Caco-2 (cell line): Measurements from ENCODE around the gene TBXA2R. TPM values are rescaled to one million over a fixed set of nuclear protein-coding genes. Genes with fewer than 3 reads are reported as not detected.

Experiments
- BruUV-seq: library from RNA; stranded (reverse); fragments of 400-500 nt; replicated peaks from 2 replicates; lab custom pipeline; 2021; lab: Mats Ljungman, UMichigan
- CTCF ChIA-PET: fragments of 300-600 bp; sonication (Branson Sonifier 250); formaldehyde crosslinking; loops from one replicate; lab custom pipeline; 2022; ENCODE audit warnings: antibody characterized with exemption; lab: Charles Lee
- POLR2A ChIA-PET: fragments of 300-600 bp; sonication (Branson Sonifier 250); formaldehyde crosslinking; loops from one replicate; lab custom pipeline; 2022; ENCODE audit warnings: antibody characterized with exemption; lab: Charles Lee
- DNase-seq, 2 experiments: peaks; one replicate each; pipeline versions ENCODE4 v3.0.0 to v3.0.0-alpha.2; 2020 to 2022
- H3K27me3 ChIP-seq: replicated peaks from 2 replicates; pipeline ENCODE4 v1.6.0; 2011; ENCODE audit warnings: low read length; ENCODE audit not compliant: control insufficient read depth, insufficient read depth
- H3K36me3 ChIP-seq: 2 replicates; pipeline ENCODE4 v1.5.1; 2011; ENCODE audit warnings: low read length; ENCODE audit not compliant: control insufficient read depth, insufficient read depth
- H3K4me1 ChIP-seq: fragments of 250-450 bp; sonication (Bioruptor Pico); 2 replicates; pipeline ENCODE4 v1.5.1; 2020; ENCODE audit warnings: mild to moderate bottlenecking
- H3K4me3 ChIP-seq: 2 replicates; pipeline ENCODE4 v1.5.1; 2011; ENCODE audit warnings: low read depth, mild to moderate bottlenecking, control low read depth, low read length
- H3K9me3 ChIP-seq: fragments of 250-450 bp; sonication (Bioruptor Pico); 2 replicates; pipeline ENCODE4 v1.5.1; 2020; ENCODE audit warnings: mild to moderate bottlenecking, moderate library complexity
- H3K27ac Mint-ChIP-seq: one replicate; pipeline ENCODE4 v1.8.0; 2022; ENCODE audit warnings: mixed read lengths; ENCODE audit not compliant: unreplicated experiment
- H3K27me3 Mint-ChIP-seq: one replicate; pipeline ENCODE4 v1.8.0; 2022; ENCODE audit warnings: mixed read lengths; ENCODE audit not compliant: insufficient read depth, unreplicated experiment
- H3K36me3 Mint-ChIP-seq: one replicate; pipeline ENCODE4 v1.8.0; 2022; ENCODE audit warnings: mild to moderate bottlenecking, mixed read lengths; ENCODE audit not compliant: insufficient read depth, unreplicated experiment
- H3K4me1 Mint-ChIP-seq: one replicate; pipeline ENCODE4 v1.8.0; 2022; ENCODE audit warnings: low read depth, mixed read lengths; ENCODE audit not compliant: unreplicated experiment
- H3K4me3 Mint-ChIP-seq: one replicate; pipeline ENCODE4 v1.8.0; 2022; ENCODE audit warnings: mild to moderate bottlenecking, moderate library complexity, mixed read lengths; ENCODE audit not compliant: unreplicated experiment
- H3K9me3 Mint-ChIP-seq: one replicate; pipeline ENCODE4 v1.8.0; 2022; ENCODE audit warnings: mixed read lengths; ENCODE audit not compliant: unreplicated experiment
- intact Hi-C: fragments of 100-400 bp; cut with micrococcal nuclease; formaldehyde crosslinking; loops from one replicate; pipeline ENCODE4 v1.10.0; 2022; ENCODE audit not compliant: unreplicated experiment
- total RNA-seq: library from RNA; stranded (reverse); gene quantifications from 2 replicates; pipeline ENCODE4 v1.2.3, GENCODE V29; 2022
- TF ChIP-seq, protein P1 (sequence below), 2 experiments: fragments of 200-600 bp in 1 of 2; IDR thresholded peaks; 1 replicate in 1 of 2; 2 replicates in 1 of 2; pipeline versions ENCODE4 v1.5.1 to v1.8.0; 2011 to 2022; ENCODE audit warnings: antibody characterized with exemption in 1 of 2, control low read depth in 1 of 2, inconsistent platforms in 1 of 2, low read depth in 1 of 2, low read length in 1 of 2, mild to moderate bottlenecking in 1 of 2, moderate library complexity in 1 of 2; ENCODE audit not compliant: insufficient read depth in 1 of 2, severe bottlenecking in 1 of 2, unreplicated experiment in 1 of 2

Gene TBXA2R
- total RNA-seq, 1 experiment from 2014 or later, result 0.11 TPM

DNA sequence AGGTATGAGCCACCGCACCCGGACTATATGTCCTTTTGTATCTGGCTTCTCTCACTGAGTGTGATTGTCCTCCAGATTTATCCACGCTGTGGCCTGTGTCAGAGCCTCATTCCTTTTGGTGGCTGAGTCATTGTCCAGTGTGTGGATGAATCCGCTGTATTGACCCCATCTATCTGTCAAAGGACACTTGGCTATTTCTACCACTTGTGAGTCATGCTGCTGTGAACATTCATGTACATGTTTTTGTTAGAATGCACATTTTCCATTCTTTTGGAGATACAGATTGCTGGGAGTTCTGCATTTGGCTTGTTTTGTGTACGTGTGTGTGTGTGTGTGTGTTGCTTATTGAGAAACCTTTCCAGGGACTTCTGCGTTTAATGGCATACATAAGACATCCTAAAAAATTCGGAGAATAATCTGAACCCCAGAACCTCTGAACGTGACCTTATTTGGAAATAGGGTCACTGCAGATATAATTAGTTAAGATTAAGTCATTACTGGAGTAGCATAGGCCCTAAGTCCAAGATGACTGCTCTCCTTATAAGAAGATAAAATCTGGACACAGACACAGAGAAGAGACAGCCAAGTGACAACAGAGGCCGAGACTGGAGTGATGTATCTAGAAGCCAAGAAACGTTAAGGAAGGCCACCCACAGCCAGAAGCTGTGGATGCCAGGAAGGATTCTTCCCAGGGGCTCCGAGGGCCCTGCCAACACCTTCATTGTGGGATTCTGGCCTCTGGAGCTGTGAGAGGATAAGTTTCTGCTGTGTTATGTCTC is 26.3 kb downstream of the TBXA2R start:
- no peaks in the 10 kb centered on the region for H3K4me1 ChIP-seq
- no peaks in the 10 kb centered on the region for H3K9me3 Mint-ChIP-seq
- H3K4me1 Mint-ChIP-seq, result no peaks in the 10 kb centered on the region
- H3K4me3 Mint-ChIP-seq, result no peak overlapping the region
- H3K27me3 Mint-ChIP-seq, result peaks cover 3% of the 10 kb centered on the region
- no peak overlapping the region for H3K27ac Mint-ChIP-seq
- BruUV-seq, result no TSS peak
- no peaks in the 10 kb centered on the region for H3K36me3 ChIP-seq
- DNase-seq, result no peak
- intact Hi-C loops, result no loop called here
- H3K36me3 Mint-ChIP-seq, result no peaks in the 10 kb centered on the region
- TF ChIP-seq, protein P1, sequence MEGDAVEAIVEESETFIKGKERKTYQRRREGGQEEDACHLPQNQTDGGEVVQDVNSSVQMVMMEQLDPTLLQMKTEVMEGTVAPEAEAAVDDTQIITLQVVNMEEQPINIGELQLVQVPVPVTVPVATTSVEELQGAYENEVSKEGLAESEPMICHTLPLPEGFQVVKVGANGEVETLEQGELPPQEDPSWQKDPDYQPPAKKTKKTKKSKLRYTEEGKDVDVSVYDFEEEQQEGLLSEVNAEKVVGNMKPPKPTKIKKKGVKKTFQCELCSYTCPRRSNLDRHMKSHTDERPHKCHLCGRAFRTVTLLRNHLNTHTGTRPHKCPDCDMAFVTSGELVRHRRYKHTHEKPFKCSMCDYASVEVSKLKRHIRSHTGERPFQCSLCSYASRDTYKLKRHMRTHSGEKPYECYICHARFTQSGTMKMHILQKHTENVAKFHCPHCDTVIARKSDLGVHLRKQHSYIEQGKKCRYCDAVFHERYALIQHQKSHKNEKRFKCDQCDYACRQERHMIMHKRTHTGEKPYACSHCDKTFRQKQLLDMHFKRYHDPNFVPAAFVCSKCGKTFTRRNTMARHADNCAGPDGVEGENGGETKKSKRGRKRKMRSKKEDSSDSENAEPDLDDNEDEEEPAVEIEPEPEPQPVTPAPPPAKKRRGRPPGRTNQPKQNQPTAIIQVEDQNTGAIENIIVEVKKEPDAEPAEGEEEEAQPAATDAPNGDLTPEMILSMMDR (IDR thresholded peaks at IDR 0.05; ENCODE audit: insufficient read depth in 1 of 2, low read depth in 1 of 2, low read length in 1 of 2, severe bottlenecking in 1 of 2, unreplicated experiment in 1 of 2), result no peak
- no peak overlapping the region for H3K4me3 ChIP-seq
- no peaks in the 10 kb centered on the region for H3K9me3 ChIP-seq
- H3K27me3 ChIP-seq, result no peaks in the 10 kb centered on the region
- ChIA-PET POLR2A (no interaction called here), CTCF (no interaction called here)

DNA sequence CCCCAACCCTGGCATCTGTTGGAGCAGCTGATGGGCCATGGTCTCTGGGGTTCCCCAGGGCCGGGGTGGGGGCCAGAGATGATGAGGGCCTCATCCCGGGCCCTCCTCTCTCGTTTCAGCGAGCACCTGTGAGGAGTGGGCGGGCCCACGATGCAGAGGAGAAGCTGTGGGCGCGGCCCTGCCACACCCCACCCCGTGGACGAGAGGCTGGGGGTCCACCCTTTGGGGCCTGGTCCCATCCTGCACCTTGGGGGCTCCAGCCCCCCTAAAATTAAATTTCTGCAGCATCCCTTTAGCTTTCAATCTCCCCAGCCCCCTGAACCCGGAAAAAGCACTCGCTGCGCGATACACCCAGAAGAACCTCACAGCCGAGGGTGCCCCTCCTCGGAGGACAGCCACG is 28.3 kb downstream of the TBXA2R start:
- Mint-ChIP-seq H3K36me3 (peaks cover 10% of the 10 kb centered on the region), H3K27ac (no peak overlapping the region), H3K9me3 (no peaks in the 10 kb centered on the region), H3K4me3 (peak overlapping the region; percentile 27), H3K27me3 (peaks cover 2% of the 10 kb centered on the region), H3K4me1 (no peaks in the 10 kb centered on the region)
- no peak for DNase-seq
- TF ChIP-seq, protein P1 (IDR thresholded peaks at IDR 0.05; ENCODE audit: insufficient read depth in 1 of 2, low read depth in 1 of 2, low read length in 1 of 2, severe bottlenecking in 1 of 2, unreplicated experiment in 1 of 2), result no peak
- intact Hi-C loops, result no loop called here
- ChIA-PET POLR2A (no interaction called here), CTCF (interaction anchor here (0.7 kb wide), 1 partner anchor 668 kb away, joined by 4 read pairs; the partner anchor contains the start of gene YJU2)
- Histone ChIP-seq H3K4me3 (no peak overlapping the region), H3K27me3 (no peaks in the 10 kb centered on the region), H3K4me1 (no peaks in the 10 kb centered on the region), H3K9me3 (no peaks in the 10 kb centered on the region), H3K36me3 (no peaks in the 10 kb centered on the region)
- BruUV-seq, result no TSS peak

DNA sequence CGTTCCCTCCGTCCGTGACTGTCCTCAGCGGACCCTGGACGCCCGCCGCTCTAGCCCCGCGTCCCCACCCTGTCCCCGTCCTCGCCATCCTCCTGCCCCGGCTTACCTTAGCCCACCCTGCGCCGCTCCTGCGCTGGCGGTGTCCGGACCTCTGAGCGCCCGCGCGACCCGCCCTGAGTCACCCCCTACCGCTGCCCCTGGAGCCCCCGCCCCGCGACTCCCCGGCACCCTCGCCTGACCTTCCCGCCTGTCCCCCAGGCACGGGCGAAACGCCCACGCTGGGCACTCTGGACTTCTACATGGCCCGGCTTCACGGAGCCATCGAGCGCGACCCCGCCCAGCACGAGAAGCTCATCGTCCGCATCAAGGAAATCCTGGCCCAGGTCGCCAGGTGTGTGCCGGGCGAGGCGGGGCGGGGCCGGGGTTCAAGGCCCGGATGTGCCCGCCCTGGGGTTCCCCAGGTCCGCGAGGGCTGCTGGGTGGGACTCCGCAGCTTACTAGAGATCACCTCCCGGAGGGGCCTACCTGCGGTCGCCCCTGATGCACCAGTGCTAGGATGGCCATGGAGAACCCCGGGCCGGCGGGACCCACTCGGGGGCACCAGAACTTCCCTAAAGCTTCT is 28.8 kb downstream of the TBXA2R start:
- DNase-seq, result no peak
- no TSS peak for BruUV-seq

More for the DNA sequence above, 28.8 kb downstream of the TBXA2R start:
- Mint-ChIP-seq H3K27ac (no peak overlapping the region), H3K27me3 (no peaks in the 10 kb centered on the region), H3K4me1 (no peaks in the 10 kb centered on the region), H3K36me3 (peaks cover 11% of the 10 kb centered on the region), H3K9me3 (no peaks in the 10 kb centered on the region), H3K4me3 (peak overlapping the region; percentile 19)
- intact Hi-C loops, result no loop called here
- no peaks in the 10 kb centered on the region for H3K4me1 ChIP-seq
- CTCF ChIA-PET, result interaction anchor here (0.7 kb wide), 1 partner anchor 669 kb away, joined by 4 read pairs; the partner anchor contains the start of gene YJU2
- H3K27me3 ChIP-seq, result no peaks in the 10 kb centered on the region
- H3K9me3 ChIP-seq, result no peaks in the 10 kb centered on the region
- H3K4me3 ChIP-seq, result no peak overlapping the region
- POLR2A ChIA-PET, result interaction anchor here (0.6 kb wide), 1 partner anchor 80 kb away, joined by 3 read pairs; no protein-coding TSS in a partner anchor
- TF ChIP-seq, protein P1 (IDR thresholded peaks at IDR 0.05; ENCODE audit: insufficient read depth in 1 of 2, low read depth in 1 of 2, low read length in 1 of 2, severe bottlenecking in 1 of 2, unreplicated experiment in 1 of 2), result no peak
- no peaks in the 10 kb centered on the region for H3K36me3 ChIP-seq
